ENCODE results near the gene EPB41L2. TPM values are rescaled to one million over a fixed set of nuclear protein-coding genes. Genes with fewer than 3 reads are reported as not detected.
A peak's percentile ranks its signal among the peaks of the same experiment; 100 is the strongest.

The EPB41L2 gene
- total and polyA plus RNA-seq, 2 experiments from 2014 or later: 76.2 to 91.7 TPM

- no peaks in the 10 kb centered on the region for H3K36me3 ChIP-seq (ENCODE audit: insufficient read depth)
- H4K20me1 ChIP-seq (replicated peaks; ENCODE audit: insufficient read depth): 0 out of 2 replicates have a peak, but pooled peaks cover 4% of the 10 kb centered on the region
- Mint-ChIP-seq H3K36me3 (ENCODE audit: low read depth) (peaks cover 4% of the 10 kb centered on the region; the same call in 2 of the 3 replicates), H3K4me3 (peak overlapping the region; percentile 6; the same call in 2 of the 3 replicates), H3K4me1 (peaks cover 58% of the 10 kb centered on the region), H3K27me3 (ENCODE audit: insufficient read depth, low read depth, poor library complexity) (no peaks in the 10 kb centered on the region), H3K27ac (peak overlapping the region; percentile 1; the same call in 1 of the 2 replicates), H3K9me3 (no peaks in the 10 kb centered on the region; the same call in 2 of the 3 replicates)
- no peak overlapping the region for H2AFZ ChIP-seq
- peaks cover 66% of the 10 kb centered on the region for H3K4me1 ChIP-seq (ENCODE audit: insufficient read depth)
- H3K4me2 ChIP-seq: peak overlapping the region; percentile 62
- no peaks in the 10 kb centered on the region for H3F3A ChIP-seq (replicated peaks; ENCODE audit: low read depth)
- no peak for DNase-seq (ENCODE audit: low spot score)
- no peak overlapping the region for H3K27ac ChIP-seq (ENCODE audit: low read depth)
- H3K4me3 ChIP-seq: 0 out of 2 replicates have a peak overlapping the region, but pooled peaks have one; percentile 9
- TF ChIP-seq CREB1 (CRISPR knock-in tag; IDR thresholded peaks at IDR 0.05; ENCODE audit: low read depth) (no peak), NANOG (IDR thresholded peaks at IDR 0.05; ENCODE audit: borderline replicate concordance) (no peak), EZH2 (IDR thresholded peaks at IDR 0.05; ENCODE audit: low read depth, unreplicated experiment) (no peak), POLR2AphosphoS5 (IDR thresholded peaks at IDR 0.05; ENCODE audit: low read depth) (no peak), CTCF (conservative IDR thresholded peaks at IDR 0.05; ENCODE audit: low read depth in 2 of 2) (no peak), REST (IDR thresholded peaks at IDR 0.05; ENCODE audit: unreplicated experiment) (no peak)
- peaks cover 58% of the 10 kb centered on the region for H3K79me2 ChIP-seq (replicated peaks; ENCODE audit: insufficient read depth)
- peak; percentile 24; the same call in 2 of the 3 replicates for ATAC-seq
- H3K27me3 ChIP-seq (ENCODE audit: insufficient read depth): no peaks in the 10 kb centered on the region
- H3K9me2 ChIP-seq (ENCODE audit: insufficient read depth): no peaks in the 10 kb centered on the region
Measured at GRCh38 chr6:130997061-130997753, 65.8 kb downstream of the EPB41L2 start.

- H3F3A ChIP-seq (replicated peaks; ENCODE audit: low read depth): no peaks in the 10 kb centered on the region
- H3K79me2 ChIP-seq (replicated peaks; ENCODE audit: insufficient read depth): peaks cover 52% of the 10 kb centered on the region
- peaks cover 60% of the 10 kb centered on the region for H3K4me1 ChIP-seq (ENCODE audit: insufficient read depth)
- Mint-ChIP-seq H3K36me3 (ENCODE audit: low read depth) (peaks cover 4% of the 10 kb centered on the region; the same call in 2 of the 3 replicates), H3K9me3 (no peaks in the 10 kb centered on the region; the same call in 2 of the 3 replicates), H3K4me3 (no peak overlapping the region), H3K27me3 (ENCODE audit: insufficient read depth, low read depth, poor library complexity) (no peaks in the 10 kb centered on the region), H3K4me1 (peaks cover 53% of the 10 kb centered on the region), H3K27ac (no peak overlapping the region)
- H4K20me1 ChIP-seq (replicated peaks; ENCODE audit: insufficient read depth): 0 out of 2 replicates have a peak, but pooled peaks cover 4% of the 10 kb centered on the region
- no peak overlapping the region for H3K27ac ChIP-seq (ENCODE audit: low read depth)
- no peak overlapping the region for H2AFZ ChIP-seq
- ATAC-seq: no peak
- no peaks in the 10 kb centered on the region for H3K36me3 ChIP-seq (ENCODE audit: insufficient read depth)
- H3K27me3 ChIP-seq (ENCODE audit: insufficient read depth): no peaks in the 10 kb centered on the region
- no peak for DNase-seq (ENCODE audit: low spot score)
- peak overlapping the region; percentile 62; the same call in 1 of the 2 replicates for H3K4me2 ChIP-seq
- H3K4me3 ChIP-seq: no peak overlapping the region
- H3K9me2 ChIP-seq (ENCODE audit: insufficient read depth): no peaks in the 10 kb centered on the region
- TF ChIP-seq CREB1 (CRISPR knock-in tag; IDR thresholded peaks at IDR 0.05; ENCODE audit: low read depth) (no peak), EZH2 (IDR thresholded peaks at IDR 0.05; ENCODE audit: low read depth, unreplicated experiment) (no peak), STAT1 (IDR thresholded peaks at IDR 0.05; ENCODE audit: unreplicated experiment) (no peak), POLR2AphosphoS5 (IDR thresholded peaks at IDR 0.05; ENCODE audit: low read depth) (no peak)
- TF ChIP-seq, protein P1, sequence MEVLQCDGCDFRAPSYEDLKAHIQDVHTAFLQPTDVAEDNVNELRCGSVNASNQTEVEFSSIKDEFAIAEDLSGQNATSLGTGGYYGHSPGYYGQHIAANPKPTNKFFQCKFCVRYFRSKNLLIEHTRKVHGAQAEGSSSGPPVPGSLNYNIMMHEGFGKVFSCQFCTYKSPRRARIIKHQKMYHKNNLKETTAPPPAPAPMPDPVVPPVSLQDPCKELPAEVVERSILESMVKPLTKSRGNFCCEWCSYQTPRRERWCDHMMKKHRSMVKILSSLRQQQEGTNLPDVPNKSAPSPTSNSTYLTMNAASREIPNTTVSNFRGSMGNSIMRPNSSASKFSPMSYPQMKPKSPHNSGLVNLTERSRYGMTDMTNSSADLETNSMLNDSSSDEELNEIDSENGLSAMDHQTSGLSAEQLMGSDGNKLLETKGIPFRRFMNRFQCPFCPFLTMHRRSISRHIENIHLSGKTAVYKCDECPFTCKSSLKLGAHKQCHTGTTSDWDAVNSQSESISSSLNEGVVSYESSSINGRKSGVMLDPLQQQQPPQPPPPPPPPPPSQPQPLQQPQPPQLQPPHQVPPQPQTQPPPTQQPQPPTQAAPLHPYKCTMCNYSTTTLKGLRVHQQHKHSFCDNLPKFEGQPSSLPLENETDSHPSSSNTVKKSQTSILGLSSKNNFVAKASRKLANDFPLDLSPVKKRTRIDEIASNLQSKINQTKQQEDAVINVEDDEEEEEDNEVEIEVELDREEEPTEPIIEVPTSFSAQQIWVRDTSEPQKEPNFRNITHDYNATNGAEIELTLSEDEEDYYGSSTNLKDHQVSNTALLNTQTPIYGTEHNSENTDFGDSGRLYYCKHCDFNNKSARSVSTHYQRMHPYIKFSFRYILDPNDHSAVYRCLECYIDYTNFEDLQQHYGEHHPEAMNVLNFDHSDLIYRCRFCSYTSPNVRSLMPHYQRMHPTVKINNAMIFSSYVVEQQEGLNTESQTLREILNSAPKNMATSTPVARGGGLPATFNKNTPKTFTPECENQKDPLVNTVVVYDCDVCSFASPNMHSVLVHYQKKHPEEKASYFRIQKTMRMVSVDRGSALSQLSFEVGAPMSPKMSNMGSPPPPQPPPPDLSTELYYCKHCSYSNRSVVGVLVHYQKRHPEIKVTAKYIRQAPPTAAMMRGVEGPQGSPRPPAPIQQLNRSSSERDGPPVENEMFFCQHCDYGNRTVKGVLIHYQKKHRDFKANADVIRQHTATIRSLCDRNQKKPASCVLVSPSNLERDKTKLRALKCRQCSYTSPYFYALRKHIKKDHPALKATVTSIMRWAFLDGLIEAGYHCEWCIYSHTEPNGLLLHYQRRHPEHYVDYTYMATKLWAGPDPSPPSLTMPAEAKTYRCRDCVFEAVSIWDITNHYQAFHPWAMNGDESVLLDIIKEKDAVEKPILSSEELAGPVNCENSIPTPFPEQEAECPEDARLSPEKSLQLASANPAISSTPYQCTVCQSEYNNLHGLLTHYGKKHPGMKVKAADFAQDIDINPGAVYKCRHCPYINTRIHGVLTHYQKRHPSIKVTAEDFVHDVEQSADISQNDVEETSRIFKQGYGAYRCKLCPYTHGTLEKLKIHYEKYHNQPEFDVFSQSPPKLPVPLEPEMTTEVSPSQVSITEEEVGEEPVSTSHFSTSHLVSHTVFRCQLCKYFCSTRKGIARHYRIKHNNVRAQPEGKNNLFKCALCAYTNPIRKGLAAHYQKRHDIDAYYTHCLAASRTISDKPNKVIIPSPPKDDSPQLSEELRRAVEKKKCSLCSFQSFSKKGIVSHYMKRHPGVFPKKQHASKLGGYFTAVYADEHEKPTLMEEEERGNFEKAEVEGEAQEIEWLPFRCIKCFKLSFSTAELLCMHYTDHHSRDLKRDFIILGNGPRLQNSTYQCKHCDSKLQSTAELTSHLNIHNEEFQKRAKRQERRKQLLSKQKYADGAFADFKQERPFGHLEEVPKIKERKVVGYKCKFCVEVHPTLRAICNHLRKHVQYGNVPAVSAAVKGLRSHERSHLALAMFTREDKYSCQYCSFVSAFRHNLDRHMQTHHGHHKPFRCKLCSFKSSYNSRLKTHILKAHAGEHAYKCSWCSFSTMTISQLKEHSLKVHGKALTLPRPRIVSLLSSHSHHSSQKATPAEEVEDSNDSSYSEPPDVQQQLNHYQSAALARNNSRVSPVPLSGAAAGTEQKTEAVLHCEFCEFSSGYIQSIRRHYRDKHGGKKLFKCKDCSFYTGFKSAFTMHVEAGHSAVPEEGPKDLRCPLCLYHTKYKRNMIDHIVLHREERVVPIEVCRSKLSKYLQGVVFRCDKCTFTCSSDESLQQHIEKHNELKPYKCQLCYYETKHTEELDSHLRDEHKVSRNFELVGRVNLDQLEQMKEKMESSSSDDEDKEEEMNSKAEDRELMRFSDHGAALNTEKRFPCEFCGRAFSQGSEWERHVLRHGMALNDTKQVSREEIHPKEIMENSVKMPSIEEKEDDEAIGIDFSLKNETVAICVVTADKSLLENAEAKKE (CRISPR knock-in tag; IDR thresholded peaks at IDR 0.05): no peak
Measured at GRCh38 chr6:130996635-130997034, 66.4 kb downstream of the EPB41L2 start.

Measured in GM23338 (cell line).